Measurements from ENCODE around the gene GSAP. TPM values are rescaled to one million over a fixed set of nuclear protein-coding genes. Genes with fewer than 3 reads are reported as not detected.
"Not testable (repeated sequence)": the region's sequence is repeated elsewhere in the genome, so short reads cannot be mapped to it uniquely, and the experiment has no call there.

Gene GSAP
- total RNA-seq, 1 experiment from 2014 or later, result 1.3 TPM

DNA sequence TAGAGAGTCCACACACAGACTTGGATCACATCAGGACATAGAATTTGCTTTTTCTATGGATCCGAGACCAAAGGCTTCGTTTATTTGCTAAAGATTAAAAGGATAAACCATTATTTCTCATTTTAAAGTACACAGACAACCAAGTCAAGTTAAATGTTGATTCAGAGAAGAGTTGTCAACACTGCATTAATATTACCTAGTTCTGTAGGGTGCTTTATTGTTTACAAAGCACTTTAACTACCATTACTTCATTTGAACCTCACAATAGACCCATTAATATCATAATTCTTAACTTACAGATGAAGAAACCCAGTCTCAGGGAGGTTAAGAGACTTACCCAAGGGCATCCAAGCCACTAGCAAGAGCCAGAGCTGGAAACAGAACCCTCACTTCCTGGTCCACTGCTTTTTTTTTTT lies 43.2 kb upstream of the GSAP start:
- H3K9ac ChIP-seq (ENCODE audit: low read length), result no peak overlapping the region
- H3K36me3 ChIP-seq (ENCODE audit: insufficient read depth, low read length), result no peaks in the 10 kb centered on the region
- H3K9me2 ChIP-seq (replicated peaks; ENCODE audit: insufficient read depth, low read length), result no peaks in the 10 kb centered on the region
- H3K27me3 ChIP-seq (ENCODE audit: low read length), result no peaks in the 10 kb centered on the region
- no peak overlapping the region for H3K27ac ChIP-seq (ENCODE audit: low read length)
- H2AFZ ChIP-seq (ENCODE audit: low read length), result no peak overlapping the region
- no peaks in the 10 kb centered on the region for H3K9me3 ChIP-seq (ENCODE audit: low read length)
- H3K4me2 ChIP-seq (ENCODE audit: low read depth, low read length, poor library complexity, severe bottlenecking), result no peak overlapping the region
- no peaks in the 10 kb centered on the region for H4K20me1 ChIP-seq (ENCODE audit: insufficient read depth, low read depth, low read length)
- H3K79me2 ChIP-seq (ENCODE audit: low read length), result no peaks in the 10 kb centered on the region
- no peak for DNase-seq
- H3K4me1 ChIP-seq (ENCODE audit: low read length), result no peaks in the 10 kb centered on the region
- no peak overlapping the region for H3K4me3 ChIP-seq (ENCODE audit: low read length)

DNA sequence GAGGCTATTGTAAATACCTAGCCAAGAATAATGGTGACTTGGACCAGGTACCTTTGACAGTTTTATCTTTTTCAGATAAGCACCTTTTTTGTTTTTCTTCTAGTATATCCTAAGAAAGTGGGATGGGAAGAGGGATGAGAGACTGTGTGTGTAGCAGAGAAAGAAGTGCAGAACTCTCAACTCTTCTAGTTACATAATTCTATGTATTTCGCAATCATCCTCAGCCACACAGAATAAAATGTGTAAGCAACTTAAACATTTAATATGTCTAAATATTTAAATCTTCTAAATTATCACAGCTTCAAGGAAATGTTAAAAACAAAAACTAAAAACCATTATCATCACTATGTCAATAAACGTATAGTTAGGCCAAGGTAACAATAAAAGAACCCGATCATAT lies 42.6 kb upstream of the GSAP start:
- no peaks in the 10 kb centered on the region for H3K9me3 ChIP-seq (ENCODE audit: low read length)
- H3K27ac ChIP-seq (ENCODE audit: low read length), result no peak overlapping the region
- no peaks in the 10 kb centered on the region for H3K27me3 ChIP-seq (ENCODE audit: low read length)
- H3K36me3 ChIP-seq (ENCODE audit: insufficient read depth, low read length), result no peaks in the 10 kb centered on the region
- no peak for DNase-seq
- H3K79me2 ChIP-seq (ENCODE audit: low read length), result no peaks in the 10 kb centered on the region
- no peaks in the 10 kb centered on the region for H3K9me2 ChIP-seq (replicated peaks; ENCODE audit: insufficient read depth, low read length)
- no peak overlapping the region for H3K9ac ChIP-seq (ENCODE audit: low read length)
- no peak overlapping the region for H3K4me2 ChIP-seq (ENCODE audit: low read depth, low read length, poor library complexity, severe bottlenecking)
- no peak overlapping the region for H3K4me3 ChIP-seq (ENCODE audit: low read length)
- no peaks in the 10 kb centered on the region for H3K4me1 ChIP-seq (ENCODE audit: low read length)
- no peaks in the 10 kb centered on the region for H4K20me1 ChIP-seq (ENCODE audit: insufficient read depth, low read depth, low read length)
- H2AFZ ChIP-seq (ENCODE audit: low read length), result no peak overlapping the region

GRCh38 chr7:77457779-77458178 lies 41.6 kb upstream of the GSAP start:
- no peaks in the 10 kb centered on the region for H3K9me2 ChIP-seq (replicated peaks; ENCODE audit: insufficient read depth, low read length)
- no peaks in the 10 kb centered on the region for H3K9me3 ChIP-seq (ENCODE audit: low read length)
- no peak overlapping the region for H3K27ac ChIP-seq (ENCODE audit: low read length)
- no peak for DNase-seq
- H3K9ac ChIP-seq (ENCODE audit: low read length), result no peak overlapping the region
- no peaks in the 10 kb centered on the region for H3K79me2 ChIP-seq (ENCODE audit: low read length)
- H4K20me1 ChIP-seq (ENCODE audit: insufficient read depth, low read depth, low read length), result no peaks in the 10 kb centered on the region
- no peak overlapping the region for H2AFZ ChIP-seq (ENCODE audit: low read length)
- no peak overlapping the region for H3K4me3 ChIP-seq (ENCODE audit: low read length)
- no peaks in the 10 kb centered on the region for H3K27me3 ChIP-seq (ENCODE audit: low read length)
- no peak overlapping the region for H3K4me2 ChIP-seq (ENCODE audit: low read depth, low read length, poor library complexity, severe bottlenecking)
- no peaks in the 10 kb centered on the region for H3K4me1 ChIP-seq (ENCODE audit: low read length)
- no peaks in the 10 kb centered on the region for H3K36me3 ChIP-seq (ENCODE audit: insufficient read depth, low read length)

DNA sequence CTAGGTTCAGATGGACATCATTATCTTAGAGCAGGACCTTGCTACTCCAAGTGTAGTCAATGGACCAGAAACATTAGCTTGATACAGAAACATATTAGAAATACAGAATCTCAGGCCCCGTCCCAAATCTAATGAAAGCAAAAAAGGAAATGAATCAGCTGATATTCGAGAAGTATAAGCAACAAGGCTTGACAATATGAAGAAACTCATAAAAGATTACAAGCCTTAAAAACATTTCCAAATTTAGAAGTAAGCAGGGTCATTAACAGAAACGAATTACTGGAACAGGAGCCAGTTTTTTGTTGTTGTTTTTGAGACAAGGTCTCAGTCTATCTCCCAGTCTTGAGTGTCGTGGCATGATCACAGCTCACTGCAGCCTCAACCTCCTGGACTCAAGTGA lies 40.5 kb upstream of the GSAP start:
- Histone ChIP-seq H3K9me2 (replicated peaks; ENCODE audit: insufficient read depth, low read length) (no peaks in the 10 kb centered on the region), H3K9me3 (ENCODE audit: low read length) (no peaks in the 10 kb centered on the region), H4K20me1 (ENCODE audit: insufficient read depth, low read depth, low read length) (no peaks in the 10 kb centered on the region), H3K4me1 (ENCODE audit: low read length) (no peaks in the 10 kb centered on the region), H3K9ac (ENCODE audit: low read length) (no peak overlapping the region), H2AFZ (ENCODE audit: low read length) (no peak overlapping the region), H3K27ac (ENCODE audit: low read length) (no peak overlapping the region), H3K4me2 (ENCODE audit: low read depth, low read length, poor library complexity, severe bottlenecking) (no peak overlapping the region), H3K27me3 (ENCODE audit: low read length) (no peaks in the 10 kb centered on the region), H3K79me2 (ENCODE audit: low read length) (no peaks in the 10 kb centered on the region), H3K4me3 (ENCODE audit: low read length) (no peak overlapping the region), H3K36me3 (ENCODE audit: insufficient read depth, low read length) (no peaks in the 10 kb centered on the region)
- DNase-seq, result no peak

DNA sequence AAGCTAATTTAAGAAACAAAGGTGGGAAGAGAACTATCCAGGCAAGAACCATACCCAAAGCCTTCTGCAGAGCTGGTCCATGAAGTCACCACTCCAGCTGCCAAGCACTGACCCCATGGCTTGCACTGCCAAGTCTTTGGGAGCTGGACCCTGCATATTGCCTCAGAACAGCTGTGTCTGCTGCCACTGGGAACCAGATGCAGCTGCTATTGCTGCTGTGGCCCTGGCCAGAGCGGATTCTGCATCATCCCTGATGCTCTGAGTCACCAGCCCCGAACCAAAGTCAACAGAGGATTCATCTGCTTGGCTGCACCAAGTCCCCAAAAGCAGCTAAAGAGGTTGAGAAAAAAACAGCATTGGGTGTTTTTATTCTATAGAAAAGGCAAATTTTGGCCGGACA lies 39.2 kb upstream of the GSAP start:
- H3K4me1 ChIP-seq (ENCODE audit: low read length), result no peaks in the 10 kb centered on the region
- H3K9me3 ChIP-seq (ENCODE audit: low read length), result no peaks in the 10 kb centered on the region
- no peaks in the 10 kb centered on the region for H3K9me2 ChIP-seq (replicated peaks; ENCODE audit: insufficient read depth, low read length)
- no peak overlapping the region for H3K4me2 ChIP-seq (ENCODE audit: low read depth, low read length, poor library complexity, severe bottlenecking)
- no peaks in the 10 kb centered on the region for H3K36me3 ChIP-seq (ENCODE audit: insufficient read depth, low read length)
- H4K20me1 ChIP-seq (ENCODE audit: insufficient read depth, low read depth, low read length), result no peaks in the 10 kb centered on the region
- H3K27me3 ChIP-seq (ENCODE audit: low read length), result no peaks in the 10 kb centered on the region
- H3K27ac ChIP-seq (ENCODE audit: low read length), result no peak overlapping the region
- H2AFZ ChIP-seq (ENCODE audit: low read length), result no peak overlapping the region
- H3K79me2 ChIP-seq (ENCODE audit: low read length), result no peaks in the 10 kb centered on the region
- DNase-seq, result no peak
- H3K9ac ChIP-seq (ENCODE audit: low read length), result no peak overlapping the region
- H3K4me3 ChIP-seq (ENCODE audit: low read length), result no peak overlapping the region

- no peak for DNase-seq
- Histone ChIP-seq H2AFZ (ENCODE audit: low read length) (no peak overlapping the region), H3K9me2 (replicated peaks; ENCODE audit: insufficient read depth, low read length) (no peaks in the 10 kb centered on the region), H3K36me3 (ENCODE audit: insufficient read depth, low read length) (no peaks in the 10 kb centered on the region), H3K4me3 (ENCODE audit: low read length) (no peak overlapping the region), H3K9ac (ENCODE audit: low read length) (no peak overlapping the region), H3K79me2 (ENCODE audit: low read length) (no peaks in the 10 kb centered on the region), H3K27ac (ENCODE audit: low read length) (no peak overlapping the region), H3K27me3 (ENCODE audit: low read length) (no peaks in the 10 kb centered on the region), H3K4me2 (ENCODE audit: low read depth, low read length, poor library complexity, severe bottlenecking) (no peak overlapping the region), H3K9me3 (ENCODE audit: low read length) (no peaks in the 10 kb centered on the region), H3K4me1 (ENCODE audit: low read length) (no peaks in the 10 kb centered on the region), H4K20me1 (ENCODE audit: insufficient read depth, low read depth, low read length) (no peaks in the 10 kb centered on the region)
Observed at GRCh38 chr7:77454802-77455201, 38.7 kb upstream of the GSAP start.

DNA sequence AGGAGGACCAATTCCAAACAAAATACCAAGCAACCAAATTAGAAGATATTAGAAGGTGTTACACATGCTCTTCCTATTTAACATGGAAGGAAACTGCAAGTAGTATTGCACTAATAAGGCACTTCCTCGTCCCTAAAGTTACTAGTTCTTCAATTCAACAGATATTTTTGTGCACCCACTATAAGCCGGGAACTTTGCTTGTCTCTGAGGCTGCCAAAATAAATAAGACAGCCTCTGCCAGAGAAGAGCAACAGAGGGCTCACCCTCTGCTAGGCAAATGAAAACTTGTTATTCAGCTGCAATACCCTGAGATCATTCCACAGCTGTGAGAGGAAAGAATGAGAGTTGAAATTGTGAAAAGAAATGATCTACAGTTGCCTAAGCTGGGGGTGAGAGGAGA lies 37.4 kb upstream of the GSAP start:
- no peak for DNase-seq

GRCh38 chr7:77451950-77452349 lies 35.8 kb upstream of the GSAP start:
- H3K9me3 ChIP-seq (ENCODE audit: low read length); H3K36me3 ChIP-seq (ENCODE audit: insufficient read depth, low read length); DNase-seq; H3K79me2 ChIP-seq (ENCODE audit: low read length); H3K27me3 ChIP-seq (ENCODE audit: low read length); H3K9ac ChIP-seq (ENCODE audit: low read length); H3K4me1 ChIP-seq (ENCODE audit: low read length); H3K4me3 ChIP-seq (ENCODE audit: low read length); H2AFZ ChIP-seq (ENCODE audit: low read length); H3K4me2 ChIP-seq (ENCODE audit: low read depth, low read length, poor library complexity, severe bottlenecking); H3K9me2 ChIP-seq (replicated peaks; ENCODE audit: insufficient read depth, low read length); H3K27ac ChIP-seq (ENCODE audit: low read length); H4K20me1 ChIP-seq (ENCODE audit: insufficient read depth, low read depth, low read length): not testable (repeated sequence)

More for the DNA sequence above, 37.4 kb upstream of the GSAP start:
- Histone ChIP-seq H4K20me1 (ENCODE audit: insufficient read depth, low read depth, low read length) (no peaks in the 10 kb centered on the region), H3K4me1 (ENCODE audit: low read length) (no peaks in the 10 kb centered on the region), H2AFZ (ENCODE audit: low read length) (no peak overlapping the region), H3K79me2 (ENCODE audit: low read length) (no peaks in the 10 kb centered on the region), H3K27ac (ENCODE audit: low read length) (no peak overlapping the region), H3K9me2 (replicated peaks; ENCODE audit: insufficient read depth, low read length) (no peaks in the 10 kb centered on the region), H3K9ac (ENCODE audit: low read length) (no peak overlapping the region), H3K4me3 (ENCODE audit: low read length) (no peak overlapping the region), H3K9me3 (ENCODE audit: low read length) (no peaks in the 10 kb centered on the region), H3K36me3 (ENCODE audit: insufficient read depth, low read length) (no peaks in the 10 kb centered on the region), H3K27me3 (ENCODE audit: low read length) (no peaks in the 10 kb centered on the region), H3K4me2 (ENCODE audit: low read depth, low read length, poor library complexity, severe bottlenecking) (no peak overlapping the region)

- H3K79me2 ChIP-seq (ENCODE audit: low read length), result no peaks in the 10 kb centered on the region
- H3K4me3 ChIP-seq (ENCODE audit: low read length), result no peak overlapping the region
- no peaks in the 10 kb centered on the region for H3K27me3 ChIP-seq (ENCODE audit: low read length)
- no peaks in the 10 kb centered on the region for H3K4me1 ChIP-seq (ENCODE audit: low read length)
- DNase-seq, result no peak
- no peaks in the 10 kb centered on the region for H3K9me3 ChIP-seq (ENCODE audit: low read length)
- no peaks in the 10 kb centered on the region for H4K20me1 ChIP-seq (ENCODE audit: insufficient read depth, low read depth, low read length)
- H3K27ac ChIP-seq (ENCODE audit: low read length), result no peak overlapping the region
- no peaks in the 10 kb centered on the region for H3K36me3 ChIP-seq (ENCODE audit: insufficient read depth, low read length)
- H3K9ac ChIP-seq (ENCODE audit: low read length), result no peak overlapping the region
- H2AFZ ChIP-seq (ENCODE audit: low read length), result no peak overlapping the region
- no peaks in the 10 kb centered on the region for H3K9me2 ChIP-seq (replicated peaks; ENCODE audit: insufficient read depth, low read length)
- H3K4me2 ChIP-seq (ENCODE audit: low read depth, low read length, poor library complexity, severe bottlenecking), result no peak overlapping the region
Observed at GRCh38 chr7:77450613-77451012, 34.5 kb upstream of the GSAP start.

All from Karpas-422 (cell line).